HepG2 (cell line): ENCODE results near the gene ZSWIM5. TPM values are rescaled to one million over a fixed set of nuclear protein-coding genes. Genes with fewer than 3 reads are reported as not detected.

Experiments
- BRCA1 ChIP-seq: sonication (generic); formaldehyde crosslinking; IDR thresholded peaks from 2 replicates; pipeline ENCODE4 v1.4.0; 2020; ENCODE audit warnings: missing genetic modification reagents
- IKZF5 ChIP-seq: IDR thresholded peaks from 2 replicates; pipeline ENCODE4 v1.6.1; 2018; ENCODE audit warnings: missing genetic modification reagents, mild to moderate bottlenecking, missing compliant biosample characterization
- MAZ ChIP-seq, 2 experiments: sonication (generic) in 1 of 2; formaldehyde crosslinking in 1 of 2; IDR thresholded peaks; 2 replicates each; pipeline versions ENCODE4 v1.5.0 to v1.6.1; 2012 to 2020; ENCODE audit warnings: low read depth in 2 of 2, mild to moderate bottlenecking in 2 of 2, borderline replicate concordance in 1 of 2, improper control_type of control experiment in 1 of 2, low read length in 1 of 2, missing genetic modification reagents in 1 of 2, moderate library complexity in 1 of 2
- MXD4 ChIP-seq: IDR thresholded peaks from 2 replicates; pipeline ENCODE4 v1.6.1; 2016; ENCODE audit warnings: mild to moderate bottlenecking, missing biosample characterization, missing genetic modification reagents
- MYPOP ChIP-seq: sonication (generic); formaldehyde crosslinking; IDR thresholded peaks from 2 replicates; pipeline ENCODE4 v1.8.1; 2023; ENCODE audit warnings: mild to moderate bottlenecking, moderate library complexity, missing genetic modification reagents
- TFAP4 ChIP-seq: sonication (generic); IDR thresholded peaks from 2 replicates; pipeline ENCODE4 v1.6.1; 2016; ENCODE audit warnings: low read depth, borderline replicate concordance
- TFDP2 ChIP-seq: sonication (generic); formaldehyde crosslinking; IDR thresholded peaks from 2 replicates; pipeline ENCODE4 v1.4.0; 2020; ENCODE audit warnings: missing genetic modification reagents
- ZNF280B ChIP-seq: sonication (generic); formaldehyde crosslinking; IDR thresholded peaks from 2 replicates; pipeline ENCODE4 v1.5.0; 2020; ENCODE audit warnings: missing genetic modification reagents, mild to moderate bottlenecking, borderline replicate concordance
- ZNF407 ChIP-seq: sonication (generic); formaldehyde crosslinking; IDR thresholded peaks from one replicate; pipeline ENCODE4 v1.5.1; 2020; ENCODE audit warnings: mild to moderate bottlenecking, missing genetic modification reagents; ENCODE audit errors: not compliant biosample characterization
- ZNF703 ChIP-seq: sonication (generic); formaldehyde crosslinking; IDR thresholded peaks from 2 replicates; pipeline ENCODE4 v1.5.1; 2020; ENCODE audit warnings: missing genetic modification reagents, mild to moderate bottlenecking, moderate library complexity, borderline replicate concordance
- ZNF776 ChIP-seq: sonication (generic); formaldehyde crosslinking; IDR thresholded peaks from 2 replicates; pipeline ENCODE4 v1.4.0; 2020; ENCODE audit warnings: mild to moderate bottlenecking, missing genetic modification reagents
- polyA plus RNA-seq, 8 experiments: library from polyadenylated mRNA; depleted of rRNA in 3 of 8; stranded (reverse) in 7 of 8; unstranded in 1 of 8; fragments of >200 nt; fragmentation: Illumina TruSeq in 4 of 8; extraction: Trizol in 4 of 8; gene quantifications; 2 replicates each; pipeline versions ENCODE4 v1.2.1 to v1.2.3, GENCODE V29; 2011 to 2016; ENCODE audit warnings: low read depth in 4 of 8, missing spikeins in 1 of 8, mixed read lengths in 1 of 8; ENCODE audit not compliant: insufficient read depth in 1 of 8
- total RNA-seq, 5 experiments: library from RNA; depleted of rRNA; stranded (reverse); fragments of >200 nt; fragmentation: Illumina TruSeq; extraction: Trizol; gene quantifications; 2 replicates each; pipeline ENCODE4 v1.2.3, GENCODE V29; 2016; ENCODE audit warnings: low read depth in 1 of 5

The ZSWIM5 gene
- total and polyA plus RNA-seq, 2 of the 13 experiments (the other 11 are each of a cell fraction or from before 2014, with no cell fraction given): 11.0 to 20.6 TPM

- TF ChIP-seq ZNF407 (peak; percentile 66), TFDP2 (peak; percentile 68; the same call in 1 of the 2 replicates), MYPOP (CRISPR knock-in tag) (peak; percentile 26; the same call in 1 of the 2 replicates), ZNF280B (no peak), ZNF703 (CRISPR knock-in tag) (no peak), IKZF5 (CRISPR knock-in tag) (no peak), MAZ (IDR thresholded peaks at IDR 0.05; ENCODE audit: borderline replicate concordance, low read depth, low read length) (0 out of 2 replicates have a peak, but pooled peaks have one; percentile 11), MAZ (CRISPR knock-in tag; IDR thresholded peaks at IDR 0.05; ENCODE audit: low read depth) (peak; percentile 61; the same call in 1 of the 2 replicates), TFAP4 (peak; percentile 97), ZNF776 (CRISPR knock-in tag) (no peak; the same call in 1 of the 2 replicates), BRCA1 (CRISPR knock-in tag) (no peak), MXD4 (CRISPR knock-in tag) (0 out of 2 replicates have a peak, but pooled peaks have one; percentile 22)
Measured at GRCh38 chr1:45010855-45011811, 195.3 kb downstream of the ZSWIM5 start, which contains the start of gene HECTD3 (continued).
